Activated T-cell treated with anti-CD3 and anti-CD28 coated beads for 4 hours (primary cell): ENCODE results near the gene KCNQ5.

Experiments used
- DNase-seq: peaks from one replicate; pipeline ENCODE4 v3.0.0-alpha.2; 2020

Gene KCNQ5

GRCh38 chr6:73028124-73028766 is 406.4 kb downstream of the KCNQ5 start:
- no peak for DNase-seq

- no peak for DNase-seq
Observed at GRCh38 chr6:73028893-73029450, 407.1 kb downstream of the KCNQ5 start.

GRCh38 chr6:73030257-73030656 is 408.4 kb downstream of the KCNQ5 start:
- DNase-seq: no peak

GRCh38 chr6:73030791-73031782 is 409.2 kb downstream of the KCNQ5 start:
- no peak for DNase-seq

- DNase-seq: no peak
Observed at GRCh38 chr6:73032586-73032985, 410.7 kb downstream of the KCNQ5 start.

GRCh38 chr6:73036689-73037088 is 414.8 kb downstream of the KCNQ5 start:
- DNase-seq: no peak

GRCh38 chr6:73041051-73041450 is 419.2 kb downstream of the KCNQ5 start:
- no peak for DNase-seq

GRCh38 chr6:73042892-73043291 is 421.0 kb downstream of the KCNQ5 start:
- no peak for DNase-seq

GRCh38 chr6:73043446-73043845 is 421.6 kb downstream of the KCNQ5 start:
- DNase-seq: no peak

- DNase-seq: no peak
Observed at GRCh38 chr6:73045609-73046008, 423.7 kb downstream of the KCNQ5 start.

- DNase-seq: no peak
Observed at GRCh38 chr6:73047801-73048200, 425.9 kb downstream of the KCNQ5 start.

- DNase-seq: no peak
Observed at GRCh38 chr6:73049971-73050594, 428.2 kb downstream of the KCNQ5 start.

GRCh38 chr6:73050706-73051105 is 428.8 kb downstream of the KCNQ5 start:
- no peak for DNase-seq

GRCh38 chr6:73051147-73051546 is 429.3 kb downstream of the KCNQ5 start:
- no peak for DNase-seq

GRCh38 chr6:73054958-73055357 is 433.1 kb downstream of the KCNQ5 start:
- no peak for DNase-seq

- no peak for DNase-seq
Observed at GRCh38 chr6:73058736-73059135, 436.9 kb downstream of the KCNQ5 start.

GRCh38 chr6:73062130-73062529 is 440.3 kb downstream of the KCNQ5 start:
- no peak for DNase-seq

- no peak for DNase-seq
Observed at GRCh38 chr6:73062837-73063236, 441.0 kb downstream of the KCNQ5 start.

- DNase-seq: no peak
Observed at GRCh38 chr6:73064266-73064665, 442.4 kb downstream of the KCNQ5 start.

GRCh38 chr6:73073238-73073637 is 451.4 kb downstream of the KCNQ5 start:
- no peak for DNase-seq

GRCh38 chr6:73074175-73074574 is 452.3 kb downstream of the KCNQ5 start:
- no peak for DNase-seq

GRCh38 chr6:73076211-73076954 is 454.5 kb downstream of the KCNQ5 start:
- DNase-seq: no peak
